ENCODE results near the gene SUGP1.

SUGP1 gene

DNA sequence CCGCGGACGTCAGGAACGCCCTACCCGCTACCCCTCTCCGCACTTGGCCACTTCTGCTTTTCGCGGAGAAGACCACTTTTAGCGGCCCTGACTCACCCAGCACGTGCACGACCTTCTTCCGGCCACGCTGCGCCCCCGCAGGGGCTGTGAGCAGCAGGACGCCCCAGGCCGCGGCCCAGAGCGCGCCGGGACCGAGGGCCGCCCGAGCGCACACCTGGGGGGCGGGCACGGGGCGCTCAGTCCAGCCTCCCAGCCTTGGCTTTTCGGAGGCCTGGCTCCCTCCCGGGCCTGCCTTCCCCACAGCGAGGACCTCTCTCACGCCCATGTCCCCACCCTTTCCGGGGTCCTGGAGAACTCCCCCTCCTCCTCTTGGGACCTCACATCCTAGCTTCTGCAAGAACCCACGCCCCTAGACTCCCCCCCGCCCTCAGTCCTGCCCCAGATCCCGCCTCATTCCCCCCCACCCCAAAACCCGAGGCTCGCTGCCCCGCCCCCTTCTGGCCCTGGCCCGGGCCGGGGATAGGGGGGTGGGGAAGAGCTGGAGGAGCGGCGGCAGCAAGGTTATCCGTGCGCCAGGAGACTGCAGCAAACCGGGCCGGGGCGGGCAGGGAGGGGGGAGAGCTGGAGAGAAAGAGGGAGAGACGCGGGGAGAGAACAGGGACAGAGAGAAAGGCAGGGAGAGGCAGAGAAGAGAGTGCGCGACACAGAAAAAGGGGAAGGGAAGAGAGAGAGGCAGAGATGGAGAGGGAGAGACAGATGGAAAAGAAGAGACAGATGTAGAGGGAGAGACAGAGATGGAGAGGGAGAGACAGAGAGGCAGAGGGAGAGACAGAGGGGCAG is 58.7 kb downstream of the SUGP1 start:
- H3K27ac ChIP-seq = no peak overlapping the region
- TF ChIP-seq CTCF (conservative IDR thresholded peaks at IDR 0.05) = no peak

GRCh38 chr19:19260417-19261214 is 59.7 kb downstream of the SUGP1 start:
- TF ChIP-seq CTCF (conservative IDR thresholded peaks at IDR 0.05) = no peak
- H3K27ac ChIP-seq = no peak overlapping the region

GRCh38 chr19:19259741-19260140 is 60.6 kb downstream of the SUGP1 start:
- no peak for TF ChIP-seq CTCF (conservative IDR thresholded peaks at IDR 0.05)
- H3K27ac ChIP-seq = no peak overlapping the region

- no peak overlapping the region for H3K27ac ChIP-seq
- no peak for TF ChIP-seq CTCF (conservative IDR thresholded peaks at IDR 0.05)
Measured at GRCh38 chr19:19258589-19259338, 61.5 kb downstream of the SUGP1 start.

- TF ChIP-seq CTCF (conservative IDR thresholded peaks at IDR 0.05) = no peak
- H3K27ac ChIP-seq = no peak overlapping the region
Measured at GRCh38 chr19:19257836-19258588, 62.3 kb downstream of the SUGP1 start.

GRCh38 chr19:19257137-19257536 is 63.2 kb downstream of the SUGP1 start:
- no peak for TF ChIP-seq CTCF (conservative IDR thresholded peaks at IDR 0.05)
- H3K27ac ChIP-seq = no peak overlapping the region
